ENCODE results near the gene DKK2. TPM values are rescaled to one million over a fixed set of nuclear protein-coding genes. Genes with fewer than 3 reads are reported as not detected.
"Not testable (repeated sequence)": the region's sequence is repeated elsewhere in the genome, so short reads cannot be mapped to it uniquely, and the experiment has no call there.

DKK2 gene
- total RNA-seq, 1 experiment from 2014 or later: 0.87 TPM

- DNase-seq (ENCODE audit: low spot score): no peak
These were observed 126.5 kb downstream of the DKK2 start for GRCh38 chr4:106909486-106910188.

- not testable (repeated sequence) for DNase-seq (ENCODE audit: low spot score)
These were observed 128.1 kb downstream of the DKK2 start for GRCh38 chr4:106908049-106908448.

- DNase-seq (ENCODE audit: low spot score): no peak
These were observed 128.9 kb downstream of the DKK2 start for GRCh38 chr4:106907216-106907615.

GRCh38 chr4:106906728-106907127, 129.4 kb downstream of the DKK2 start:
- DNase-seq (ENCODE audit: low spot score): no peak

- peak; percentile 38 for DNase-seq (ENCODE audit: low spot score)
These were observed 137.4 kb downstream of the DKK2 start for GRCh38 chr4:106898621-106899230.

- DNase-seq (ENCODE audit: low spot score): no peak
These were observed 142.2 kb downstream of the DKK2 start for GRCh38 chr4:106893903-106894302.

GRCh38 chr4:106893395-106893881, 142.7 kb downstream of the DKK2 start:
- DNase-seq (ENCODE audit: low spot score): no peak

GRCh38 chr4:106892786-106893185, 143.3 kb downstream of the DKK2 start:
- no peak for DNase-seq (ENCODE audit: low spot score)

- no peak for DNase-seq (ENCODE audit: low spot score)
These were observed 160.8 kb downstream of the DKK2 start for GRCh38 chr4:106875340-106875739.

All from H4 (cell line).